ENCODE measurements around the gene MYPOP.
"Not testable (repeated sequence)": the region's sequence is repeated elsewhere in the genome, so short reads cannot be mapped to it uniquely, and the experiment has no call there.

MYPOP gene

GRCh38 chr19:45874620-45874966 lies 27.8 kb downstream of the MYPOP start:
- Histone ChIP-seq H3K4me3 (ENCODE audit: low read depth, low read length) (no peak overlapping the region), H3K9me3 (ENCODE audit: control insufficient read depth, insufficient read depth, low read depth, low read length) (no peaks in the 10 kb centered on the region), H3K4me1 (ENCODE audit: control insufficient read depth, insufficient read depth, low read length) (no peaks in the 10 kb centered on the region), H3K36me3 (ENCODE audit: control insufficient read depth in 2 of 2, insufficient read depth in 1 of 2, low read length in 2 of 2) (no peaks in the 10 kb centered on the region), H3K27ac (ENCODE audit: extremely low read depth, low read depth, low read length) (no peak overlapping the region)
- ChIA-PET POLR2A (no interaction called here), CTCF (interaction anchor here (0.8 to 1.2 kb wide), 4 partner anchors 9 to 203 kb away, joined by 4 read pairs; no protein-coding TSS in a partner anchor)
- no peak for TF ChIP-seq ZNF394 (tag by site-specific recombination; IDR thresholded peaks at IDR 0.05; ENCODE audit: borderline replicate concordance)

- H3K4me1 ChIP-seq (ENCODE audit: control insufficient read depth, insufficient read depth, low read length), result no peaks in the 10 kb centered on the region
- no peak overlapping the region for H3K4me3 ChIP-seq (ENCODE audit: low read depth, low read length)
- TF ChIP-seq ZNF473 (tag by site-specific recombination; IDR thresholded peaks at IDR 0.05) (no peak), TRIM28 (IDR thresholded peaks at IDR 0.05; ENCODE audit: borderline replicate concordance, low read length) (no peak), ZNF530 (tag by site-specific recombination; IDR thresholded peaks at IDR 0.05; ENCODE audit: low read depth) (no peak), ZNF792 (tag by site-specific recombination; IDR thresholded peaks at IDR 0.05) (no peak), ZNF19 (tag by site-specific recombination; IDR thresholded peaks at IDR 0.05; ENCODE audit: low read depth) (no peak), ZNF658 (tag by site-specific recombination; IDR thresholded peaks at IDR 0.05) (no peak)
- CTCF ChIA-PET, result interaction anchor here (1.1 to 1.2 kb wide), 2 partner anchors 9 to 204 kb away, joined by 4 read pairs; no protein-coding TSS in a partner anchor
- POLR2A ChIA-PET, result interaction anchor here (0.6 kb wide), 1 partner anchor 75 kb away, joined by 3 read pairs; no protein-coding TSS in a partner anchor
- H3K27ac ChIP-seq (ENCODE audit: extremely low read depth, low read depth, low read length), result no peak overlapping the region
- H3K9me3 ChIP-seq (ENCODE audit: control insufficient read depth, insufficient read depth, low read depth, low read length), result no peaks in the 10 kb centered on the region
- no peaks in the 10 kb centered on the region for H3K36me3 ChIP-seq (ENCODE audit: control insufficient read depth in 2 of 2, insufficient read depth in 1 of 2, low read length in 2 of 2)
These were observed 29.1 kb downstream of the MYPOP start for GRCh38 chr19:45873219-45873772.

DNA sequence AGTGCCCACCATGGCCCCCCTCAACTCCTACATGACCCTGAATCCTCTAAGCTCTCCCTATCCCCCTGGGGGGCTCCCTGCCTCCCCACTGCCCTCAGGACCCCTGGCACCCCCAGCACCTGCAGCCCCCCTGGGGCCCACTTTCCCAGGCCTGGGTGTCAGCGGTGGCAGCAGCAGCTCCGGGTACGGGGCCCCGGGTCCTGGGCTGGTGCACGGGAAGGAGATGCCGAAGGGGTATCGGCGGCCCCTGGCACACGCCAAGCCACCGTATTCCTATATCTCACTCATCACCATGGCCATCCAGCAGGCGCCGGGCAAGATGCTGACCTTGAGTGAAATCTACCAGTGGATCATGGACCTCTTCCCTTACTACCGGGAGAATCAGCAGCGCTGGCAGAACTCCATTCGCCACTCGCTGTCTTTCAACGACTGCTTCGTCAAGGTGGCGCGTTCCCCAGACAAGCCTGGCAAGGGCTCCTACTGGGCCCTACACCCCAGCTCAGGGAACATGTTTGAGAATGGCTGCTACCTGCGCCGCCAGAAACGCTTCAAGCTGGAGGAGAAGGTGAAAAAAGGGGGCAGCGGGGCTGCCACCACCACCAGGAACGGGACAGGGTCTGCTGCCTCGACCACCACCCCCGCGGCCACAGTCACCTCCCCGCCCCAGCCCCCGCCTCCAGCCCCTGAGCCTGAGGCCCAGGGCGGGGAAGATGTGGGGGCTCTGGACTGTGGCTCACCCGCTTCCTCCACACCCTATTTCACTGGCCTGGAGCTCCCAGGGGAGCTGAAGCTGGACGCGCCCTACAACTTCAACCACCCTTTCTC lies 30.1 kb downstream of the MYPOP start:
- ChIA-PET CTCF (interaction anchor here (3.3 kb wide), 1 partner anchor 10 kb away, joined by 19 read pairs; no protein-coding TSS in a partner anchor), POLR2A (no interaction called here)
- no peaks in the 10 kb centered on the region for H3K9me3 ChIP-seq (ENCODE audit: control insufficient read depth, insufficient read depth, low read depth, low read length)
- no peak for TF ChIP-seq ZNF654 (tag by site-specific recombination; IDR thresholded peaks at IDR 0.05; ENCODE audit: low read depth)
- H3K4me1 ChIP-seq (ENCODE audit: control insufficient read depth, insufficient read depth, low read length), result no peaks in the 10 kb centered on the region
- H3K36me3 ChIP-seq (ENCODE audit: control insufficient read depth in 2 of 2, insufficient read depth in 1 of 2, low read length in 2 of 2), result no peaks in the 10 kb centered on the region
- H3K27ac ChIP-seq (ENCODE audit: extremely low read depth, low read depth, low read length), result no peak overlapping the region
- no peak overlapping the region for H3K4me3 ChIP-seq (ENCODE audit: low read depth, low read length)

- Histone ChIP-seq H3K9me3 (ENCODE audit: control insufficient read depth, insufficient read depth, low read depth, low read length) (no peaks in the 10 kb centered on the region), H3K27ac (ENCODE audit: extremely low read depth, low read depth, low read length) (no peak overlapping the region), H3K4me3 (ENCODE audit: low read depth, low read length) (no peak overlapping the region), H3K4me1 (ENCODE audit: control insufficient read depth, insufficient read depth, low read length) (no peaks in the 10 kb centered on the region), H3K36me3 (ENCODE audit: control insufficient read depth in 2 of 2, insufficient read depth in 1 of 2, low read length in 2 of 2) (no peaks in the 10 kb centered on the region)
- CTCF ChIA-PET, result interaction anchor here (0.8 to 3.3 kb wide), 3 partner anchors 12 to 53 kb away, joined by 3 to 19 read pairs (median 4); no protein-coding TSS in a partner anchor
- TF ChIP-seq PATZ1 (tag by site-specific recombination; IDR thresholded peaks at IDR 0.05), result no peak
- no peak for TF ChIP-seq SETDB1 (IDR thresholded peaks at IDR 0.05; ENCODE audit: insufficient read length, low read length)
- POLR2A ChIA-PET, result no interaction called here
These were observed 31.6 kb downstream of the MYPOP start for GRCh38 chr19:45870798-45871197.

DNA sequence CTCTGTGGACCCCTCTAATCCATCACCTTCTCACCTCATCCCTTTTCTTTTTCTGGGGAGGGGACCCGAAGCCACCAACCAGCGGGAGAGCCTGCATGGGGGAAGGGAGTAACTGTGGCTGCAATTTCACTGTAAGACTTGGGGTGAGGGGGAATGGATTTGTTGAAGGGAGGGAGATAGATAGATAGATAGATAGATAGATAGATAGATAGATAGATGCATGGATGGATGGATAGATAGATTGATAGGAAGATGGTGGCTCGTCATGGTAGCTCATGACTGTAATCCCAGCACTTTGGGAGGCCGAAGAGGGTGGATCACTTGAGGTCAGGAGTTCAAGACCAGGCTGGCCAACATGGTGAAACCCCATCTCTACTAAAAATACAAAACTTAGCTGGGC lies 35.2 kb downstream of the MYPOP start:
- not testable (repeated sequence) for H3K4me3 ChIP-seq (ENCODE audit: low read depth, low read length); H3K36me3 ChIP-seq (ENCODE audit: control insufficient read depth in 2 of 2, insufficient read depth in 1 of 2, low read length in 2 of 2); H3K9me3 ChIP-seq (ENCODE audit: control insufficient read depth, insufficient read depth, low read depth, low read length); H3K4me1 ChIP-seq (ENCODE audit: control insufficient read depth, insufficient read depth, low read length); H3K27ac ChIP-seq (ENCODE audit: extremely low read depth, low read depth, low read length)
- POLR2A ChIA-PET, result interaction anchor here (1.5 kb wide), 1 partner anchor 128 kb away, joined by 3 read pairs; the partner anchor contains the start of gene CCDC61
- CTCF ChIA-PET, result interaction anchor here (2.7 to 6.6 kb wide), 2 partner anchors 15 to 50 kb away, joined by 10 to 91 read pairs; partner anchors contain the start of gene IRF2BP1
- TF ChIP-seq ZNF366 (tag by site-specific recombination; conservative IDR thresholded peaks at IDR 0.05), result 0 out of 2 replicates have a peak, but pooled peaks have one; percentile 35
